Limb (tissue), 2 donors: Measurements from ENCODE around the gene CYP4X1.
A peak's percentile ranks its signal among the peaks of the same experiment; 100 is the strongest.
"Not testable (repeated sequence)": the region's sequence is repeated elsewhere in the genome, so short reads cannot be mapped to it uniquely, and the experiment has no call there.

Source experiments
- DNase-seq, 2 donors: peaks; one replicate each; pipeline ENCODE4 v3.0.0-alpha.2; 2016; ENCODE audit errors: extremely low spot score in 2 of 2

CYP4X1 gene, protein sequence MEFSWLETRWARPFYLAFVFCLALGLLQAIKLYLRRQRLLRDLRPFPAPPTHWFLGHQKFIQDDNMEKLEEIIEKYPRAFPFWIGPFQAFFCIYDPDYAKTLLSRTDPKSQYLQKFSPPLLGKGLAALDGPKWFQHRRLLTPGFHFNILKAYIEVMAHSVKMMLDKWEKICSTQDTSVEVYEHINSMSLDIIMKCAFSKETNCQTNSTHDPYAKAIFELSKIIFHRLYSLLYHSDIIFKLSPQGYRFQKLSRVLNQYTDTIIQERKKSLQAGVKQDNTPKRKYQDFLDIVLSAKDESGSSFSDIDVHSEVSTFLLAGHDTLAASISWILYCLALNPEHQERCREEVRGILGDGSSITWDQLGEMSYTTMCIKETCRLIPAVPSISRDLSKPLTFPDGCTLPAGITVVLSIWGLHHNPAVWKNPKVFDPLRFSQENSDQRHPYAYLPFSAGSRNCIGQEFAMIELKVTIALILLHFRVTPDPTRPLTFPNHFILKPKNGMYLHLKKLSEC

DNA sequence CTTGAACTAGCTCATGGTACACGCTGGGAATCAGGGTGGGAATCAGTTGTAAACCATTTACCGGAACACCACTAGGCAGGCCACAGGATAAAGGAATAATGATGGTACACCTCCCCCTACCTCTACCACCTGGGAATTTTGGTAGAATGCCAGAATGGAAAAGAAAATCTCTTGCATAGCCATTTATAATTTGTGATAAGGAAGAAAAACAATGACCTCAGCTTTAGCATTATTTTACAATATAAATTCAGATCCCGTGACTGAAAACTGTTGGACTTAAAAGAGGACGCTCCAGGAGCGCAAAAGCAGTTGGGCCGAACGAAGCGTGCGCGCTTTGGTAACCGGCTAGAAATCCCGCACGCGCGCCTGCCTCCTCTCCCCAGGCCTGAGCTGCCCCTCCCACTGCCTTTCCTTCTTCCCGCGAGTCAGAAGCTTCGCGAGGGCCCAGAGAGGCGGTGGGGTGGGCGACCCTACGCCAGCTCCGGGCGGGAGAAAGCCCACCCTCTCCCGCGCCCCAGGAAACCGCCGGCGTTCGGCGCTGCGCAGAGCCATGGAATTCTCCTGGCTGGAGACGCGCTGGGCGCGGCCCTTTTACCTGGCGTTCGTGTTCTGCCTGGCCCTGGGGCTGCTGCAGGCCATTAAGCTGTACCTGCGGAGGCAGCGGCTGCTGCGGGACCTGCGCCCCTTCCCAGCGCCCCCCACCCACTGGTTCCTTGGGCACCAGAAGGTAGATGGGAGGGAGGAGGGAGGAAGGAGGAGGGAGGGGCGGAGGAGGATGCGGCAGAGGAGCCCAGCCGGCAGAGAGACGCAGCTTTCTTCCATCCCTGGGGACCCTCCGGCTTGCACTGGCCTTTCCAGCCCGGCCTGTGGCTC, at the start of gene CYP4X1:
Gene CYP4X1, plus strand, starts transcription at position 402 of the 873 bp plus-strand sequence. Its CDS starts 149 bp downstream, at position 551.
- peak in 1 of 2 donors; percentile 65 for DNase-seq

DNA sequence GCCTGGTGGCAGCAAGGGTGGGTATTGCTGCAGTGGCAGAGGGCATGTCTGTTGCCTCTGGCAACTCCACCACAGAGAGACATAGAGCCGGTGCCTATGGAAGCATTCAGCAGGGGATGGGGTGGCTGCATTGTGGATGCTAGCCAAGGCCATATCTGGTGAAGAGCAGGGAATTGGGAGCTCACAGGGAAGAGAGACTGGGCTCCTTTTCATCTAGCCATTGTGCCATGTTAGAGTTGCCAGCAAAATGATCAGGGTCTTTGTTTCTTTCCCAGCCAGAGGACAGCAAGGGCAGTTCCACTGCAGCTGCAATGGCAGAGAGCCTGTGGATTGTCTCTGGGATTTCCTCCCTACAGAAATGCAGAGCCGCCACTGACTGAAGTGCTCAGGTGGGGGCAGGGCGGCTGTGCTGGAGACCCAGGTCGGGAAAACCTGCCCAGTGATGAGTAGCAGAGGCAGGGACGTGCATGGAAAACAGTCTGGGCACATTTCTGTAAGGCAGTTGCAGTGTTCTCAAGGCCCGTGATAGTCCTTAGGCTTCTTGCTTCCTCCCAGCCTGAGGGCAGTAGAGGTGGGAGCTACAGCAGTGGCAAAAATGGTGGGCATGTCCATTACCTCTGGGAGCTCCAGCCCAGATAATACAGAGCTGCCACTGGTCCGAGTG, 40.2 kb upstream of the CYP4X1 start:
- no peak for DNase-seq

DNA sequence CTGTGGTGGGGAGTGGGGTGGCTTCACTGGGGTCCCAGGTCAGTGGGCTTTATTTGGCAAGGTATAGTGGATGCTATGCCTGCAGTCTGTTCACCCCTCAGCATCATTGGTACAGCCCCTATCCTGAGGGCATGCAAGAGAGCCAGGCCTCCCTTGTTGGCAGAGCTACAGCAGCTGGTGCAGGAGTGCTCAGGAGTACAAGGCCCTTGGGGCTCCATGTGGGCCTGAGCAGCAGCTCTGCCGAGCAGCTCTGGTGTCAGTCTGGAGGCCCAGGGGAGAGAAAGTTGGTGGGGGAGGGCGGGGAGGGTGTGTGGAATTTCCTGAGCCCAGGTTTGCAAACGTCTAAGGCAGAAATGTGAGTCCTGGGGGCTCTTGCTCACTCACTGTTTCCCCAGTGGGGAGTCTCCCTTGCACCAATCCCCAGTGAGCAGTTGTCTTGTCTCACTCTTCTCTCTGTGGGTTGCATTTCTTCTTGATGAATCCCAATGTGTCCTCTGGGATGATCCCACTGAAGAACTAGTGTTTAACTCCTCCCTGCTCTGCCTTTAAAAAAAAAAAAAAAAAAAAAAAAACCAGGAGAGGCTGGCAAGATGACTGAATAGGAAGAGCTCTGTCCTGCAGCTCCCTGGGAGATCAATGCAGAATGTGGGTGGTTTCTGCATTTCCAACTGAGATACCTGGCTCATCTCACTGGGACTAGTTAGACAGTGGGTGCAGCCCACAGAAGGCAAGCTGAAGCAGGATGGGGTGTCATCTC, 39.5 kb upstream of the CYP4X1 start:
- DNase-seq, result no peak

GRCh38 chr1:46990541-46990940, 32.9 kb upstream of the CYP4X1 start:
- not testable (repeated sequence) for DNase-seq

DNA sequence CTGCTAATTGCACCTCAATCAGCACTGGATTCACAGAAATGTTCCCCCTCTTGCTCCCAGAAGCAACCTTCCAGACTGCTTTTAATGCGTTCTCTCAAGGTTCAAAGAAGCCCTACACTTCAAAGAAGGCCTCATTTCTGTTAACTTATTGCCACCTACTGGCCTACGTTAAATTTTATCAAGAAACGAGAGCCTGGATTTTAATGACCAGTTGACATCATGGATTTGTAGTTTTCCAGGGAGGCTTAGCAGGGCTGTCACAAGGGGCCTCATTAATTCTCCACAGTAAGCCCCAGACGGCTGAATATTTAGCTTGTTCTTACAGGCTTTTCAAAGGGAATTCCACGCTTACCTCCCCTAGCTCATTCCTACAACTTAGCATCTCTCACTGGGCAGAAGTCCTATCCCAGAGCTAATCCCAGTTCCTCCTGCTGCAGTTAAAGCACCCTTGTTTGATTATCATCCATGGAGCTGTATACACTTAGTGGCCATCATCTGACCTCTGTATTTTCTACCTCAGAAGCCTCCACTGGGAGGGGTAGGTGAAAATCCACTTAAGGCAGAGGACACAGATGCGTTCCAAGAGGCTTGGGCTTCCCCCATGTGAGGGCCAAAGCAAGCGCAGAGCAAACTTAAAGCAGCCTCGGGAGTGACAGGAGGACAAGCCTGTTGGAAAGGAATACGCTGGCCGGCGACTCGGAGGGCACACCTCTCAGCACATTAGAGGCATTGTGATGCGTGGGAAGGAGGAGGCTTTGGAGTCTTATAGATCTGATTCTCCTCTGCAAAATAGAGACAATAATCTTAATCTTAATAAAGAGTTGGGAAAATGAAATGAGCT, 32.2 kb upstream of the CYP4X1 start:
- no peak for DNase-seq

- DNase-seq, result no peak
Observed at GRCh38 chr1:46996659-46997281, 26.7 kb upstream of the CYP4X1 start.

- no peak for DNase-seq
Observed at GRCh38 chr1:47002211-47002610, 21.3 kb upstream of the CYP4X1 start.

DNA sequence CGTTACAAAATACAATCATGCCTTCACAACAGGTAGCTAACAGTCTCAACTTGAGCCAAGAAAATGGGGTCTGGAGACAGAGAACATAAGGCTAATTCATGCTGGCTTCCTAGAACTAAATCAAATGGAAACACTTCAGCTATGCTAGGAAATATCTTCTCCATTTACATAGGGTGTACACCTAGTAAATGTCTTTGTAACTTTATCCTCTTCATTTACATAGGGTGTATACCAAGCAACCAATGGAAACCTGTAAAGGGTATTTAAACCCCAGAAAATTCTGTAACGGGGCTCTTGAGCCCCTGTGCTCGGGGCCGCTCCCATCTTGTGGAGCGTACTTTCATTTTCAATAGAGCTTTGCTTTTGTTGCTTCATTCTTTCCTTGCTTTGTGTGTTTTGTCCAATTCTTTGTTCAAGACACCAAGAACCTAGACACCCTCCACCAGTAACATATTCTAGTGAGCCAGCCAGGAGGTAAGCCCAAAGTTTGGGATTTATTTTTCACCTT, 19.5 kb upstream of the CYP4X1 start:
- DNase-seq, result no peak

DNA sequence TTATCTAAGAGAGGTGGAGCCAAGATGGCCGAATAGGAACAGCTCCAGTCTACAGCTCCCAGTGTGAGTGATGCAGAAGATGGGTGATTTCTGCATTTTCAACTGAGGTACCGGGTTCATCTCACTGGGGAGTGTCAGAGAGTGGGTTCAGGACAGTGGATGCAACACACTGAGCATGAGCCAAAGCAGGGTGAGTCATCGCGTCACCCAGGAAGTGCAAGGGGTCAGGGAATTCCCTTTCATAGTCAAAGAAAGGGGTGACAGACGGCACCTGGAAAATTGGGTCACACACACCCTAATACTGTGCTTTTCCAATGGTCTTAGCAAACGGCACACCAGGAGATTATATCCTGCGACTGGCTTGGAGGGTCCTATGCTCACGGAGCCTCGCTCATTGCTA, 17.0 kb upstream of the CYP4X1 start:
- not testable (repeated sequence) for DNase-seq

DNA sequence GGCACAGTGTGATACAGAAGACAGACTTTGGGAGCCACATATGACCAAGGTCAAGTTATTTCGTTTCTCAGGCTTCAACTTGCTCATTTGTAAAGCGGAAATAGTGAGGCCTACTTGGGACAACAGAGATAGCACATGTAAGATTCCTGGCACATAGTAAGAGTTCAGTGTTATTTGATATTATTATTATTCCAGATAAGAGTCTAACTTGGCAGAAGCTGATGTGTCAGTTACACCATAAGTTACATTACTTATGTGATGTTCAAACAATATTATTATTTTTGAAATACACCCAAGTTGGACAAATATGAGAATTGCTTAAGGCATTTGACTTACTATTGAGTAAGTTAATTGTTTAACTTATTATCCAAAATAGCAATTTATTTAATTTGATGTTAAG, 10.2 kb upstream of the CYP4X1 start:
- no peak for DNase-seq

- no peak for DNase-seq
Observed at GRCh38 chr1:47021070-47021469, 2.4 kb upstream of the CYP4X1 start.

DNA sequence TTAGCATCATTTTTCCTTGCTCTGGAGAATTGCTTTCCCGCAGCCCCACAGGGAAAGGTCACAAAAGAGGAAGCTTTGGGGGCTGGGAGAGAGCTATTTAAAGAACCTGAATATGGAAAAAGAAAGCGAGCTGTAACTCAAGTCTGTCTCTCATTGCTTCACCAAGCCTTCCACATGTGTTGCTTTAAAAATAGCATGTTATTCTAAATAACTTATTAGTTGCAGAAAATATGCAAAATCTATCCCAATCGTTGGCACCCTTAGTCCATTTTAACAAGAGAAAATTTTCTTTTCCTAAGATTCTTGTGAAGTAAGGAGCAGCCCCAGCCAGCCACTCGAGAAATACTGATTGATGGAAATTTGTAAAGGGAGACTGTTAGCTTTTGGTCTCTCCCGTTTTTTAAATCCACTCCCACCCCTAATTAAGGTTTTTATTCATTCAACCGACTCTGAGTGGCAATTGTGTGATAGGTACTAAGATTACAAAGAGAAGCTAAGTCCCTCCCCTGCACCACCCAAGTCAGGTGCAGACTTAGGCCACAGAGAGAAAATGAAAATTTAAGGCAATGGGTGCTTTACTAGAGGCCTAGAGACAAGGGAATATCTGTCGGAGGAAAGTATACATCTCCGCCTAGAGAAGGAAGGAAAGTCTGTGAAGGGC, 802 bp downstream of the CYP4X1 start:
- no peak for DNase-seq

DNA sequence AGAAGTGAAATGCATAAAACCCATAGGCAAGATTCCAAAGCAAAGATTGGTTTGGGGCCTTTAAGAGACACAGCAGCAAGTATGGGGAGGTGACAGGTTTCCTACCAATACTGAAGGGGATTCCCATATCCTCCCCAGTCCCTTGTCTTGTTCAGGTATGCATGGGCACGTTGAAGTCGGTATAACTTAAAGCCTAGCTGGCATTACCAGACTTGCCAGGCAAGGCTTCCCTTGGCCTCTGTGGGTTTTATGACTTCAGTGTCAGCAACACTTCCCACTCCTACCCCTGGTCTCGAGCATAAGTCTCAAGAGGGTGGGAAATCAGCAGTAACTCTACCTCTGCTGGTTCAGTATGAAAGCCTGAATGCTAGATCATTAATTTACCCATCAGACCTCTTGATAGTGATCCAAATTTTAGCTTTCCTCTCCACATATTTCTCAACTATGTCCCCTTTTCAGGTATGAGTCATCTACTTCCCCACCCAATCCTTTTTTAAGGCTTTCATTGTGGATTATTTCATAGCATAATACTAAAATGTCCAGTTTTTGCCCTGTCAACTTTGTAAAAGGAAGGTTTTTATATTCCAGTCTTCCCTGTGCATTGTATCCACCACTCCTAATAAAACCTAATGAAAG, 6.8 kb downstream of the CYP4X1 start:
- no peak for DNase-seq

GRCh38 chr1:47031059-47031458, 7.6 kb downstream of the CYP4X1 start:
- peak in 1 of 2 donors; percentile 21 for DNase-seq

DNA sequence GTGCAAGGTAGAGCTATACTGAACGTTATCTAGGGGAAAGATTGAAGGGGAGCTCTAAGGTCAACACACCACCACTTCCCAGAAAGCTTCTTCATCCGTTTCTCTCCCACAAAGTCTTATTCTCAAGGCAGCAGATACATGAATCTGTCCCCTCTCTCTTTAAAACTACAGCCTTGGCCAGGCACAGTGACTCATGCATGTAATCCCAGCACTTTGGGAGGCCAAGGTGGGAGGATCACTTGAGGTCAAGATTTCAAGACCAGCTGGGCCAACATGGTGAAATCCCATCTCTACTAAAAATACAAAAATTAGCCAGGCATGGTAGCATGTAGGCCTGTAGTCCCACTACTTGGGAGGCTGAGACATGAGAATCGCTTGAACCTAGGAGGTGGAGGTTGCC, 8.1 kb downstream of the CYP4X1 start:
- no peak for DNase-seq

- no peak for DNase-seq
Observed at GRCh38 chr1:47036764-47037163, 13.3 kb downstream of the CYP4X1 start.

DNA sequence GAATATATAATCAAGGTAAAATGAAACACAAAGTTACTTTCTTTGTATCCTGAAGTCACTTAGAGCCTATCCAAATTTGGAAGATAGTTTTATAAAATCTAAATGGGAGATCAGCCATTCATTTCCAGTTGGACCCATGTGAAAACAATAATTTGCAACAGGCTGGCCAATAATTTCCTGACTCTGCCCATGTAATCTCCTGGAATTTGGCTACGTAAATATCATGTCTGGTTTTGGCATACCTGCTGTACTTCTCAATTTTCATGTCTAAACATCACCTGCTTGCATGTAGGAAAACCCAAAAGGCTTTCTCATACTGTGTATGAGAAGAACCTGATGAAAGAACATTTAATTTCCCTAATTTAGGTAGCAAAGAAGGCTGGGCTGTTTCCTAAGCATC, 35.9 kb downstream of the CYP4X1 start:
- no peak for DNase-seq

GRCh38 chr1:47067097-47067594, 43.7 kb downstream of the CYP4X1 start, which contains the start of gene CYP4Z1:
TSS of gene CYP4Z1 (plus strand) at chr1:47067231. CDS start at chr1:47067491, 260 bp downstream.
- DNase-seq, result no peak
